OCI-LY7 (cell line): ENCODE data around the gene MACROD2. TPM values are rescaled to one million over a fixed set of nuclear protein-coding genes. Genes with fewer than 3 reads are reported as not detected.

Source experiments
- BruUV-seq: library from RNA; stranded (reverse); fragments of 400-500 nt; replicated peaks from 2 replicates; lab custom pipeline; 2021; lab: Mats Ljungman, UMichigan
- CTCF ChIA-PET: fragments of 300-600 bp; sonication (Branson Sonifier 250); formaldehyde crosslinking; loops from one replicate; lab custom pipeline; 2022; ENCODE audit warnings: antibody characterized with exemption; ENCODE audit not compliant: unreplicated experiment; lab: Charles Lee
- POLR2A ChIA-PET: fragments of 300-600 bp; sonication (Branson Sonifier 250); formaldehyde crosslinking; loops from one replicate; lab custom pipeline; 2022; ENCODE audit warnings: antibody characterized with exemption; lab: Charles Lee
- DNase-seq: peaks from one replicate; pipeline ENCODE4 v3.0.0-alpha.2; 2015; ENCODE audit warnings: low spot score
- H2AFZ ChIP-seq: fragments of 200-600 bp; sonication (generic), shearing (Covaris generic); 2 replicates; pipeline ENCODE4 v1.6.1; 2014; ENCODE audit warnings: mild to moderate bottlenecking, antibody characterized with exemption, low read length, moderate library complexity
- H3K27ac ChIP-seq: fragments of 200-600 bp; sonication (generic); 2 replicates; pipeline ENCODE4 v1.5.1; 2014; ENCODE audit warnings: mixed run types, low read depth, mild to moderate bottlenecking, moderate library complexity, low read length, inconsistent platforms; ENCODE audit not compliant: poor library complexity, severe bottlenecking
- H3K36me3 ChIP-seq: fragments of 200-600 bp; sonication (generic); 2 replicates; pipeline ENCODE4 v1.6.1; 2014; ENCODE audit warnings: mild to moderate bottlenecking, antibody characterized with exemption, low read length, moderate library complexity, mixed read lengths; ENCODE audit not compliant: insufficient read depth
- H3K4me1 ChIP-seq: fragments of 200-600 bp; sonication (generic); 2 replicates; pipeline ENCODE4 v1.5.1; 2014; ENCODE audit warnings: mild to moderate bottlenecking, low read length; ENCODE audit not compliant: insufficient read depth, poor library complexity, severe bottlenecking
- H3K4me2 ChIP-seq: fragments of 200-600 bp; sonication (generic); 2 replicates; pipeline ENCODE4 v1.6.1; 2014; ENCODE audit warnings: mild to moderate bottlenecking, low read length
- H3K4me3 ChIP-seq: fragments of 200-600 bp; sonication (generic); 2 replicates; pipeline ENCODE4 v1.5.1; 2014; ENCODE audit warnings: mild to moderate bottlenecking, low read depth, low read length; ENCODE audit not compliant: poor library complexity, severe bottlenecking
- H3K79me2 ChIP-seq: fragments of 200-600 bp; sonication (generic); 2 replicates; pipeline ENCODE4 v1.6.1; 2016; ENCODE audit warnings: low read depth, mild to moderate bottlenecking, low read length, moderate library complexity, mixed read lengths; ENCODE audit not compliant: insufficient read depth
- H3K9me2 ChIP-seq: fragments of 200-600 bp; sonication (generic); 2 replicates; pipeline ENCODE4 v1.6.1; 2016; ENCODE audit warnings: mild to moderate bottlenecking, low read length, mixed read lengths; ENCODE audit not compliant: insufficient read depth
- H3K9me3 ChIP-seq: fragments of 200-600 bp; sonication (generic); 2 replicates; pipeline ENCODE4 v1.6.1; 2014; ENCODE audit warnings: mild to moderate bottlenecking, mixed run types, low read length, mixed read lengths
- H4K20me1 ChIP-seq: fragments of 200-600 bp; sonication (generic); 2 replicates; pipeline ENCODE4 v1.6.1; 2014; ENCODE audit warnings: mild to moderate bottlenecking, antibody characterized with exemption, low read length, moderate library complexity, mixed read lengths; ENCODE audit not compliant: insufficient read depth
- EZH2phosphoT487 ChIP-seq: fragments of 200-600 bp; sonication (generic); IDR thresholded peaks from 2 replicates; pipeline ENCODE4 v1.6.1; 2018; ENCODE audit warnings: low read depth, borderline replicate concordance, mild to moderate bottlenecking, mixed run types, antibody characterized with exemption, low read length, moderate library complexity, mixed read lengths
- intact Hi-C: fragments of 100-400 bp; cut with micrococcal nuclease; formaldehyde crosslinking; loops from one replicate; pipeline ENCODE4 v1.10.0; 2022; ENCODE audit not compliant: unreplicated experiment
- total RNA-seq, 2 experiments: library from RNA; depleted of rRNA in 1 of 2; stranded (reverse); fragments of >200 nt in 1 of 2; shearing (Covaris generic) in 1 of 2; gene quantifications; 2 replicates each; pipeline ENCODE4 v1.2.3, GENCODE V29; 2014 to 2022
- TF ChIP-seq, protein P1 (sequence below): fragments of 200-600 bp; sonication (generic); conservative IDR thresholded peaks from 2 replicates; pipeline ENCODE4 v1.5.1; 2014; ENCODE audit warnings: mild to moderate bottlenecking, antibody characterized with exemption, low read length, moderate library complexity, mixed read lengths

The MACROD2 gene
- total RNA-seq, 2 experiments from 2014 or later = 0.09 to 4.5 TPM

DNA sequence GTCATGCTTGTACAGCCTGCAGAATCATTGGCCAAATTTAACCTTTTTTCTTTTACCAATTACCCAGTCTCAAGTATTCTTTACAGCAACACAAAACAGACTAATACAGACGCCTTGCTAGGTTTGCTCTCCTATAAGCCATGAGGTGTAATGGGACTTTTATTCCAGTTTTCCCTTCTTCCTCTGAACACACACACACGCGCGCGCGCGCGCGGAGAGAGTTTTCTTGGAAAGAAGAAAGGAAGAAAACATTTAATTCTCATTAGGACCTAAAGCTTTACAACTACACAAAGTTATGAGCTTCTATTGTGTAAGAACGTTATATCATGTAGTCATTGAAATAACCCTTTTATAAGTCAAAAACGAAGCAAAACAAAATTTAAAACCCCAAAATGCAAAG, 1023.6 kb downstream of the MACROD2 start:
- Histone ChIP-seq H3K9me2 (no peaks in the 10 kb centered on the region), H3K4me1 (no peaks in the 10 kb centered on the region), H2AFZ (no peak overlapping the region), H3K36me3 (no peaks in the 10 kb centered on the region), H3K4me2 (no peak overlapping the region), H3K9me3 (no peaks in the 10 kb centered on the region), H3K27ac (no peak overlapping the region), H3K4me3 (no peak overlapping the region), H4K20me1 (no peaks in the 10 kb centered on the region), H3K79me2 (no peaks in the 10 kb centered on the region)
- intact Hi-C loops = no loop called here
- DNase-seq = no peak
- no peak for TF ChIP-seq EZH2phosphoT487
- TF ChIP-seq, protein P1, sequence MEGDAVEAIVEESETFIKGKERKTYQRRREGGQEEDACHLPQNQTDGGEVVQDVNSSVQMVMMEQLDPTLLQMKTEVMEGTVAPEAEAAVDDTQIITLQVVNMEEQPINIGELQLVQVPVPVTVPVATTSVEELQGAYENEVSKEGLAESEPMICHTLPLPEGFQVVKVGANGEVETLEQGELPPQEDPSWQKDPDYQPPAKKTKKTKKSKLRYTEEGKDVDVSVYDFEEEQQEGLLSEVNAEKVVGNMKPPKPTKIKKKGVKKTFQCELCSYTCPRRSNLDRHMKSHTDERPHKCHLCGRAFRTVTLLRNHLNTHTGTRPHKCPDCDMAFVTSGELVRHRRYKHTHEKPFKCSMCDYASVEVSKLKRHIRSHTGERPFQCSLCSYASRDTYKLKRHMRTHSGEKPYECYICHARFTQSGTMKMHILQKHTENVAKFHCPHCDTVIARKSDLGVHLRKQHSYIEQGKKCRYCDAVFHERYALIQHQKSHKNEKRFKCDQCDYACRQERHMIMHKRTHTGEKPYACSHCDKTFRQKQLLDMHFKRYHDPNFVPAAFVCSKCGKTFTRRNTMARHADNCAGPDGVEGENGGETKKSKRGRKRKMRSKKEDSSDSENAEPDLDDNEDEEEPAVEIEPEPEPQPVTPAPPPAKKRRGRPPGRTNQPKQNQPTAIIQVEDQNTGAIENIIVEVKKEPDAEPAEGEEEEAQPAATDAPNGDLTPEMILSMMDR = no peak
- ChIA-PET CTCF (no interaction called here), POLR2A (no interaction called here)
- BruUV-seq = no TSS peak

DNA sequence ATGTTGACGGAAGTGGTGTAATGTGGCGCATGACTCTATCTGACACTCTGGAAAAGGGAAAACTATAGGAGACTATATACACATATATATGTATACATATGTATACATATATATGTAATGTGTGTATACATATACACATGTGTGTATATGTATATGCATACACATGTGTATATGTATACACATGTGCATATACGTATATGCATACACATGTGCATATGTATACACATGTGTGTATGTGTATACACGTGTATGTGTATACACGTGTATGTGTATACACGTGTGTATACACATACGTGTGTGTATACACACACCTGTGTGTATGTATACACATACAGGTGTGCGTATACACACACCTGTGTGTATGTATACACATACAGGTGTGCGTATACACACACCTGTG, 1025.5 kb downstream of the MACROD2 start:
- no peaks in the 10 kb centered on the region for H3K79me2 ChIP-seq
- POLR2A ChIA-PET = no interaction called here
- H3K4me1 ChIP-seq = no peaks in the 10 kb centered on the region
- no peaks in the 10 kb centered on the region for H3K36me3 ChIP-seq
- no TSS peak for BruUV-seq
- H3K27ac ChIP-seq = no peak overlapping the region
- H3K4me2 ChIP-seq = no peak overlapping the region
- no peaks in the 10 kb centered on the region for H3K9me2 ChIP-seq
- no peak overlapping the region for H2AFZ ChIP-seq
- CTCF ChIA-PET = no interaction called here
- intact Hi-C loops = no loop called here
- TF ChIP-seq, protein P1 = no peak
- no peak for TF ChIP-seq EZH2phosphoT487
- DNase-seq = no peak
- no peak overlapping the region for H3K4me3 ChIP-seq
- H4K20me1 ChIP-seq = no peaks in the 10 kb centered on the region
- H3K9me3 ChIP-seq = no peaks in the 10 kb centered on the region

DNA sequence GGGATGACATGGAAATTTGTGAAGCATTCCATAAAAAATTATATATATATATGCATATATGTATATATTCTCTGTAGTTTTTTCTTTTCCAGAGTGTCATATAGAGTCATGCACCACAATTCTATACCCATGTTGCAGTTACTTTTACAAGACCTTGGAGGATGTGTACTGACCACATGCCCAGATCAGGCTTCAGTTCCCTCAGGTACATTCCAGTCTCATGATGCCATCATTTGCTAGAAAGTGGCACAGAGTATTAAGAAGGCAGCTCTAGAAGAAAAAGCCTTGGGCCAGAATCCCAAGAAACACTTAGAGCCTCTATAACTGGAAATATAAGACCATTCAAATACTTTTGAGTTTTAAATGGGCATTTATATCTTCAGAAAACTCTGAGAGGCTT, 1027.6 kb downstream of the MACROD2 start:
- POLR2A ChIA-PET = interaction anchor here (0.5 to 1.0 kb wide), 2 partner anchors 36 to 713 kb away, joined by 3 read pairs; no protein-coding TSS in a partner anchor
- H3K36me3 ChIP-seq = no peaks in the 10 kb centered on the region
- no peak overlapping the region for H3K27ac ChIP-seq
- DNase-seq = no peak
- intact Hi-C loops = no loop called here
- H3K9me3 ChIP-seq = no peaks in the 10 kb centered on the region
- TF ChIP-seq, protein P1 = no peak
- no peak for TF ChIP-seq EZH2phosphoT487
- H3K4me1 ChIP-seq = no peaks in the 10 kb centered on the region
- H3K9me2 ChIP-seq = no peaks in the 10 kb centered on the region
- H3K79me2 ChIP-seq = no peaks in the 10 kb centered on the region
- CTCF ChIA-PET = no interaction called here
- no peak overlapping the region for H3K4me3 ChIP-seq
- H4K20me1 ChIP-seq = no peaks in the 10 kb centered on the region
- BruUV-seq = no TSS peak
- H3K4me2 ChIP-seq = no peak overlapping the region
- H2AFZ ChIP-seq = no peak overlapping the region
